Astrocyte (in vitro differentiated cells and primary cell): ENCODE measurements around the gene SHOX. TPM values are rescaled to one million over a fixed set of nuclear protein-coding genes. Genes with fewer than 3 reads are reported as not detected.

Source experiments
- DNase-seq: peaks from one replicate; pipeline ENCODE4 v3.0.0-alpha.2; 2010; ENCODE audit warnings: low read depth
- FAIRE-seq: peaks from 2 replicates; lab custom pipeline; 2011; peaks lifted over from hg19 to GRCh38; lab: Jason Lieb, UNC
- H2AFZ ChIP-seq: 2 replicates; pipeline ENCODE4 v1.6.0; 2012; ENCODE audit warnings: low read depth, low read length, inconsistent platforms
- H3K27ac ChIP-seq: 2 replicates; pipeline ENCODE4 v1.5.1; 2011; ENCODE audit warnings: low read depth, low read length, inconsistent platforms
- H3K27me3 ChIP-seq: 2 replicates; pipeline ENCODE4 v1.6.0; 2011; ENCODE audit warnings: low read length, inconsistent platforms; ENCODE audit not compliant: insufficient read depth
- H3K36me3 ChIP-seq: 2 replicates; pipeline ENCODE4 v1.5.1; 2011; ENCODE audit warnings: low read length, inconsistent platforms; ENCODE audit not compliant: insufficient read depth
- H3K4me1 ChIP-seq: 2 replicates; pipeline ENCODE4 v1.5.1; 2011; ENCODE audit warnings: low read length, inconsistent platforms; ENCODE audit not compliant: insufficient read depth
- H3K4me2 ChIP-seq: 2 replicates; pipeline ENCODE4 v1.6.0; 2012; ENCODE audit warnings: low read length, inconsistent platforms
- H3K4me3 ChIP-seq: 2 replicates; pipeline ENCODE4 v1.5.1; 2011; ENCODE audit warnings: low read depth, mild to moderate bottlenecking, low read length, inconsistent platforms; ENCODE audit not compliant: insufficient read depth
- H3K79me2 ChIP-seq: 2 replicates; pipeline ENCODE4 v1.6.0; 2012; ENCODE audit warnings: mild to moderate bottlenecking, low read length, inconsistent platforms; ENCODE audit not compliant: insufficient read depth
- H3K9ac ChIP-seq: 2 replicates; pipeline ENCODE4 v1.6.0; 2012; ENCODE audit warnings: mild to moderate bottlenecking, low read length, inconsistent platforms
- H3K9me3 ChIP-seq: 2 replicates; pipeline ENCODE4 v1.5.1; 2012; ENCODE audit warnings: low read depth, mild to moderate bottlenecking, low read length, inconsistent platforms; ENCODE audit not compliant: insufficient read depth
- H4K20me1 ChIP-seq: 2 replicates; pipeline ENCODE4 v1.6.0; 2012; ENCODE audit warnings: low read length, inconsistent platforms; ENCODE audit not compliant: insufficient read depth
- H3K27ac Mint-ChIP-seq: one replicate; pipeline ENCODE4 v1.8.0; 2021; ENCODE audit warnings: mild to moderate bottlenecking, mixed read lengths; ENCODE audit not compliant: unreplicated experiment
- H3K27me3 Mint-ChIP-seq: one replicate; pipeline ENCODE4 v1.8.0; 2021; ENCODE audit warnings: low read depth, mixed read lengths; ENCODE audit not compliant: unreplicated experiment
- H3K36me3 Mint-ChIP-seq: one replicate; pipeline ENCODE4 v1.8.0; 2021; ENCODE audit warnings: low read depth, mixed read lengths; ENCODE audit not compliant: unreplicated experiment
- H3K4me1 Mint-ChIP-seq: one replicate; pipeline ENCODE4 v1.8.0; 2021; ENCODE audit warnings: low read depth, mixed read lengths; ENCODE audit not compliant: unreplicated experiment
- H3K4me3 Mint-ChIP-seq: one replicate; pipeline ENCODE4 v1.8.0; 2021; ENCODE audit warnings: mild to moderate bottlenecking, moderate library complexity, mixed read lengths; ENCODE audit not compliant: unreplicated experiment
- H3K9me3 Mint-ChIP-seq: one replicate; pipeline ENCODE4 v1.8.0; 2021; ENCODE audit warnings: mild to moderate bottlenecking, mixed read lengths; ENCODE audit not compliant: unreplicated experiment
- CTCF ChIP-seq: IDR thresholded peaks from 2 replicates; pipeline ENCODE4 v1.5.1; 2011; ENCODE audit warnings: low read depth, mild to moderate bottlenecking, inconsistent platforms, low read length, moderate library complexity; ENCODE audit not compliant: insufficient read depth
- EZH2 ChIP-seq: IDR thresholded peaks from 2 replicates; pipeline ENCODE4 v1.6.1; 2012; ENCODE audit warnings: mild to moderate bottlenecking, low read length, inconsistent platforms; ENCODE audit not compliant: insufficient read depth
- total RNA-seq: library from RNA; stranded (reverse); gene quantifications from 2 replicates; pipeline ENCODE4 v1.2.1, GENCODE V29; 2021

The SHOX gene
- total RNA-seq, 1 donor from 2014 or later = not detected

GRCh38 chrX:646796-647195 lies 16.2 kb downstream of the SHOX start:
- no peak overlapping the region for H3K27ac Mint-ChIP-seq
- Histone ChIP-seq H2AFZ (no peak overlapping the region), H3K4me3 (no peak overlapping the region), H3K36me3 (no peaks in the 10 kb centered on the region), H3K9ac (no peak overlapping the region), H3K4me1 (no peaks in the 10 kb centered on the region), H3K9me3 (no peaks in the 10 kb centered on the region), H3K27ac (no peak overlapping the region), H3K4me2 (no peak overlapping the region), H3K27me3 (peaks cover 7% of the 10 kb centered on the region), H4K20me1 (no peaks in the 10 kb centered on the region), H3K79me2 (no peaks in the 10 kb centered on the region)
- H3K4me3 Mint-ChIP-seq = no peak overlapping the region
- FAIRE-seq (no peak), DNase-seq (no peak)
- TF ChIP-seq CTCF = no peak
- no peak for TF ChIP-seq EZH2
- peaks cover 8% of the 10 kb centered on the region for H3K27me3 Mint-ChIP-seq
- H3K36me3 Mint-ChIP-seq = no peaks in the 10 kb centered on the region
- H3K4me1 Mint-ChIP-seq = no peaks in the 10 kb centered on the region
- H3K9me3 Mint-ChIP-seq = peaks cover 26% of the 10 kb centered on the region

- FAIRE-seq = no peak
- Histone ChIP-seq H3K4me3 (no peak overlapping the region), H3K79me2 (no peaks in the 10 kb centered on the region), H3K9me3 (no peaks in the 10 kb centered on the region), H3K27ac (no peak overlapping the region), H3K4me1 (no peaks in the 10 kb centered on the region), H3K4me2 (no peak overlapping the region), H3K36me3 (no peaks in the 10 kb centered on the region), H3K9ac (no peak overlapping the region), H3K27me3 (peaks cover 7% of the 10 kb centered on the region), H4K20me1 (no peaks in the 10 kb centered on the region), H2AFZ (no peak overlapping the region)
- no peaks in the 10 kb centered on the region for H3K4me1 Mint-ChIP-seq
- peaks cover 22% of the 10 kb centered on the region for H3K9me3 Mint-ChIP-seq
- H3K36me3 Mint-ChIP-seq = no peaks in the 10 kb centered on the region
- peaks cover 8% of the 10 kb centered on the region for H3K27me3 Mint-ChIP-seq
- no peak for DNase-seq
- no peak overlapping the region for H3K4me3 Mint-ChIP-seq
- TF ChIP-seq EZH2 = no peak
- no peak for TF ChIP-seq CTCF
- no peak overlapping the region for H3K27ac Mint-ChIP-seq
These were observed 18.6 kb downstream of the SHOX start for GRCh38 chrX:649166-649565.

GRCh38 chrX:650324-650723 lies 19.7 kb downstream of the SHOX start:
- Histone ChIP-seq H3K4me1 (no peaks in the 10 kb centered on the region), H2AFZ (no peak overlapping the region), H3K27ac (no peak overlapping the region), H3K79me2 (no peaks in the 10 kb centered on the region), H3K36me3 (no peaks in the 10 kb centered on the region), H4K20me1 (no peaks in the 10 kb centered on the region), H3K9me3 (no peaks in the 10 kb centered on the region), H3K4me3 (no peak overlapping the region), H3K27me3 (peaks cover 2% of the 10 kb centered on the region), H3K9ac (no peak overlapping the region), H3K4me2 (no peak overlapping the region)
- Mint-ChIP-seq H3K4me1 (no peaks in the 10 kb centered on the region), H3K9me3 (peaks cover 19% of the 10 kb centered on the region), H3K4me3 (no peak overlapping the region), H3K27ac (no peak overlapping the region), H3K36me3 (no peaks in the 10 kb centered on the region), H3K27me3 (peaks cover 5% of the 10 kb centered on the region)
- TF ChIP-seq EZH2 (no peak), CTCF (no peak)
- DNase-seq (no peak), FAIRE-seq (no peak)
